T47D (cell line): ENCODE data around the gene ITPR1.

Source experiments
- DNase-seq, 2 experiments: peaks; one replicate each; pipeline versions ENCODE4 v3.0.0 to v3.0.0-alpha.2; 2011 to 2012; ENCODE audit warnings: low read depth in 1 of 2, low spot score in 1 of 2
- JUND ChIP-seq: IDR thresholded peaks from 2 replicates; pipeline ENCODE4 v1.6.1; 2012; ENCODE audit warnings: low read depth
- in situ Hi-C: cut with HindIII; loops from 2 replicates; pipeline ENCODE4 v1.10.0; 2016; ENCODE audit warnings: low sequenced_read_pairs, low pct_unique_long_range_greater_than_20kb

The ITPR1 gene

GRCh38 chr3:4825436-4826236, 332.5 kb downstream of the ITPR1 start:
- peak in 1 of 2 experiments; percentile 18 for DNase-seq
- no peak for TF ChIP-seq JUND
- in situ Hi-C loops: no loop called here

- no peak for TF ChIP-seq JUND
- DNase-seq: no peak
- in situ Hi-C loops: no loop called here
Measured at GRCh38 chr3:4826237-4827100, 333.3 kb downstream of the ITPR1 start.

- no peak for DNase-seq
- no peak for TF ChIP-seq JUND
- in situ Hi-C loops: no loop called here
Measured at GRCh38 chr3:4827767-4828166, 334.6 kb downstream of the ITPR1 start.

- no peak for TF ChIP-seq JUND
- in situ Hi-C loops: no loop called here
- no peak for DNase-seq
Measured at GRCh38 chr3:4828279-4829030, 335.3 kb downstream of the ITPR1 start.

- DNase-seq: no peak
- in situ Hi-C loops: no loop called here
- no peak for TF ChIP-seq JUND
Measured at GRCh38 chr3:4829031-4829394, 335.9 kb downstream of the ITPR1 start.

GRCh38 chr3:4830586-4830914, 337.4 kb downstream of the ITPR1 start:
- in situ Hi-C loops: no loop called here
- no peak for DNase-seq
- no peak for TF ChIP-seq JUND

GRCh38 chr3:4831580-4831950, 338.4 kb downstream of the ITPR1 start:
- TF ChIP-seq JUND: no peak
- no peak for DNase-seq
- in situ Hi-C loops: no loop called here

GRCh38 chr3:4833471-4833870, 340.3 kb downstream of the ITPR1 start:
- no peak for DNase-seq
- in situ Hi-C loops: no loop called here
- no peak for TF ChIP-seq JUND

- DNase-seq: no peak
- in situ Hi-C loops: no loop called here
- no peak for TF ChIP-seq JUND
Measured at GRCh38 chr3:4834403-4834866, 341.3 kb downstream of the ITPR1 start.

GRCh38 chr3:4835616-4836043, 342.5 kb downstream of the ITPR1 start:
- in situ Hi-C loops: no loop called here
- no peak for DNase-seq
- TF ChIP-seq JUND: no peak

GRCh38 chr3:4836516-4836915, 343.4 kb downstream of the ITPR1 start:
- no peak for TF ChIP-seq JUND
- in situ Hi-C loops: no loop called here

GRCh38 chr3:4837374-4837930, 344.3 kb downstream of the ITPR1 start:
- in situ Hi-C loops: no loop called here
- TF ChIP-seq JUND: no peak
- DNase-seq: no peak

More at GRCh38 chr3:4836516-4836915, 343.4 kb downstream of the ITPR1 start:
- DNase-seq: no peak
